ENCODE measurements around the gene TNIP1.

- TF ChIP-seq, protein P1, sequence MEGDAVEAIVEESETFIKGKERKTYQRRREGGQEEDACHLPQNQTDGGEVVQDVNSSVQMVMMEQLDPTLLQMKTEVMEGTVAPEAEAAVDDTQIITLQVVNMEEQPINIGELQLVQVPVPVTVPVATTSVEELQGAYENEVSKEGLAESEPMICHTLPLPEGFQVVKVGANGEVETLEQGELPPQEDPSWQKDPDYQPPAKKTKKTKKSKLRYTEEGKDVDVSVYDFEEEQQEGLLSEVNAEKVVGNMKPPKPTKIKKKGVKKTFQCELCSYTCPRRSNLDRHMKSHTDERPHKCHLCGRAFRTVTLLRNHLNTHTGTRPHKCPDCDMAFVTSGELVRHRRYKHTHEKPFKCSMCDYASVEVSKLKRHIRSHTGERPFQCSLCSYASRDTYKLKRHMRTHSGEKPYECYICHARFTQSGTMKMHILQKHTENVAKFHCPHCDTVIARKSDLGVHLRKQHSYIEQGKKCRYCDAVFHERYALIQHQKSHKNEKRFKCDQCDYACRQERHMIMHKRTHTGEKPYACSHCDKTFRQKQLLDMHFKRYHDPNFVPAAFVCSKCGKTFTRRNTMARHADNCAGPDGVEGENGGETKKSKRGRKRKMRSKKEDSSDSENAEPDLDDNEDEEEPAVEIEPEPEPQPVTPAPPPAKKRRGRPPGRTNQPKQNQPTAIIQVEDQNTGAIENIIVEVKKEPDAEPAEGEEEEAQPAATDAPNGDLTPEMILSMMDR (IDR thresholded peaks at IDR 0.05), result no peak
- no peak for TF ChIP-seq POLR2AphosphoS5 (IDR thresholded peaks at IDR 0.05)
- TF ChIP-seq POLR2A (IDR thresholded peaks at IDR 0.05), result no peak
- TF ChIP-seq EP300 (IDR thresholded peaks at IDR 0.05), result no peak
Observed at GRCh38 chr5:151041577-151042268, 39.1 kb downstream of the TNIP1 start.

All from sigmoid colon (tissue), 4 donors.